HFF-Myc (cell line): ENCODE data around the gene PTPRM.

Experiments used
- DNase-seq: peaks from one replicate; pipeline ENCODE4 v3.0.0-alpha.2; 2011; ENCODE audit warnings: low read depth; ENCODE audit errors: extremely low read depth
- H3K4me3 ChIP-seq: replicated peaks from 2 replicates; pipeline ENCODE4 v1.5.1; 2011; ENCODE audit warnings: low read depth, mild to moderate bottlenecking, control low read depth, low read length
- TF ChIP-seq, protein P1 (sequence below): IDR thresholded peaks from 2 replicates; pipeline ENCODE4 v1.5.1; 2012; ENCODE audit warnings: mild to moderate bottlenecking, low read depth, low read length, control low read depth; ENCODE audit errors: missing control alignments

PTPRM gene

DNA sequence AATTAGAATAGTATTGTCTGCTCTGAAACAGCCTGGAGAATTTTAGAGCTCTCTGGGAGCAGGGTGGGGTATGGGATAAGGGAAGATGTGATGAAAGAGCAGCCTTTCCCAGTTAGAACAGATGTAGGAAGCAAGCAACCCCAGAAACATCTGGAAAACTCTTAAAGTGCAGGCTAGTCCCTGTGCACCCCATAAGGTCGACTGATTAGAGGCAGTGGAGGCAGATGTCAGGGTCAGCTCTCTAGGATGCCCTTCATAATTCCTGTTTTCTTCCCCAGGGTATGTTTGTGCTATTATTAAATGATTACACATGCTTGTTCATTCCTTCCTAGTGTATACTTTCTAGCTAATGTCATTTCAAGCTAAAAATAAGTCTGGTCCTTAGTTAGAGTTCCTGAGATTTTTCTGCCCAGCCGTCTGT, 41.7 kb downstream of the PTPRM start:
- DNase-seq = peak; percentile 68
- TF ChIP-seq, protein P1, sequence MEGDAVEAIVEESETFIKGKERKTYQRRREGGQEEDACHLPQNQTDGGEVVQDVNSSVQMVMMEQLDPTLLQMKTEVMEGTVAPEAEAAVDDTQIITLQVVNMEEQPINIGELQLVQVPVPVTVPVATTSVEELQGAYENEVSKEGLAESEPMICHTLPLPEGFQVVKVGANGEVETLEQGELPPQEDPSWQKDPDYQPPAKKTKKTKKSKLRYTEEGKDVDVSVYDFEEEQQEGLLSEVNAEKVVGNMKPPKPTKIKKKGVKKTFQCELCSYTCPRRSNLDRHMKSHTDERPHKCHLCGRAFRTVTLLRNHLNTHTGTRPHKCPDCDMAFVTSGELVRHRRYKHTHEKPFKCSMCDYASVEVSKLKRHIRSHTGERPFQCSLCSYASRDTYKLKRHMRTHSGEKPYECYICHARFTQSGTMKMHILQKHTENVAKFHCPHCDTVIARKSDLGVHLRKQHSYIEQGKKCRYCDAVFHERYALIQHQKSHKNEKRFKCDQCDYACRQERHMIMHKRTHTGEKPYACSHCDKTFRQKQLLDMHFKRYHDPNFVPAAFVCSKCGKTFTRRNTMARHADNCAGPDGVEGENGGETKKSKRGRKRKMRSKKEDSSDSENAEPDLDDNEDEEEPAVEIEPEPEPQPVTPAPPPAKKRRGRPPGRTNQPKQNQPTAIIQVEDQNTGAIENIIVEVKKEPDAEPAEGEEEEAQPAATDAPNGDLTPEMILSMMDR = no peak
- H3K4me3 ChIP-seq = no peak overlapping the region

DNA sequence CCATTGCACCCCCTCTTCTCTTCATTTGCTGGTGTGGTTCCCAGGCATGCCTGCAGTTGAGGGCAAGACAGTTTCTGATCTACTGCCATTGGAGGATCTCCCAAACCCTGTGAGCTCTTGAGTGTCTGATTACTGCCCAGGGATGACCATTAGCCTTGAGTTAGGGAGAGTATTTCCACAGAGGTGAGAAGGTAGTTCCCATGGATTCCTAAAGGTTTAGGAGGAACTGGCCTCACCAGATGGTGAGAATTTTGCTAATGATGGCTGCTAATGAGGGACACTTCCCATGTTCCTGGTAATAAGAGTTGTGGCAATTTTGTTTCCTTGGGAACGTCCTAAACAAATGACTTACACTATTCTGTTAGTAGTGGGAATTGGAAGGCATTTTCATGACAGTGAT, 42.5 kb downstream of the PTPRM start:
- no peak for DNase-seq
- TF ChIP-seq, protein P1 = no peak
- no peak overlapping the region for H3K4me3 ChIP-seq

DNA sequence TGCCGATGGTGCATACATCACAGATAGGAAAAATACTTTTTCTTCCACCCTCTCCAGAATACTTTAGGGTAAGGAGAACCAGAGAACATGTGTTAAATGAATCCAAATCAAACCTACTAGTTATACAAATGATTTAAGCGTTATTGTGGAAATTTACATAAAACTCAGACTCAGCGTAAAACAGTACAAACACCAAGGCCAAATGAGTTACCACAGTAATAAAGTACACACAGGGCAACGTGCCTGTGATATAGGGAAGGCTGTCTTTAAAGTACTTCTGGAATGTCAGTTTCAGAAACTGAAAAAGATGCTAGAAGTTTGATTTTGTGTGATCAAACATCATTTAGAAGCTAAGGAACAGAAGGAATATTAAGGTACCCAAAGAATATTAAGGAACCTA, 46.9 kb downstream of the PTPRM start:
- DNase-seq = no peak
- H3K4me3 ChIP-seq = no peak overlapping the region
- TF ChIP-seq, protein P1 = no peak

DNA sequence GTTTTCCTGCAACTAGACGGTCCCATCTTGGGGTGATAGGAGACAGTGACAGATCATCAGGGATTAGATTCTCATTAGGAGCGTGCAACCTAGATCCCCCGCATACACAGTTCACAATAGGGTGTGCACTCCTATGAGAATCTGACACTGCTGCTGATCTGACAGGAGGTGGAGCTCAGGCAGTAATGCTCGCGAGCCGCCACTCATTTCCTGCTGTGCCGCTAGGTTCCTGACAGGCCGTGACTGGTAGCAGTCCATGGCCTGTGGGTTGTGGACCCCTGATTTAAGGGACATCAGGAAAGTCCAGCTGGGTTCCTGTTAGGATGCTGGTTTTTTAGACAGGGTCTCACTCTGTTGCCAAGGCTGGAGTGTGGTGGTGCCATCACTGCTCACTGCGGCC, 48.7 kb downstream of the PTPRM start:
- H3K4me3 ChIP-seq = no peak overlapping the region
- DNase-seq = no peak
- TF ChIP-seq, protein P1 = no peak

DNA sequence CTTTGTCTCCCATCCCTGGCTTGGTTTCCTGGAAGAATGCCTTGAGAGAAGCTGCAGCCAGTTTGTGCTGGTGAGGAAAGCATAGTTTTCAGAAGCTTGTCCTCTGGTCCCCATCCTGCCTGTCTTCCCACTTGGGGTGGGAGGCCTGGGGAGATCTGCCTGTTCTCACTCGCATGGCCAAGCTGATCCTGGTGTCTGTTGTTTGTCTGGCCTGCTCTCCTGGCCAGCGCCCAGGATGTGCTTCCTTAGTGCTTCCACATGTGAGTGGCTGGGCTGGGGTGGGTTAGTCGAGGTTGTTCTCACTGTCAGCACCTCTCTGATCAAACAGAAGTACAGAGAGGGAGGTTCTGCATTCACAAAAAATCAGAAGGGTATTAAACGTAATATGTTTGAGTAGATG, 49.5 kb downstream of the PTPRM start:
- DNase-seq = peak; percentile 50
- TF ChIP-seq, protein P1 = no peak
- no peak overlapping the region for H3K4me3 ChIP-seq

DNA sequence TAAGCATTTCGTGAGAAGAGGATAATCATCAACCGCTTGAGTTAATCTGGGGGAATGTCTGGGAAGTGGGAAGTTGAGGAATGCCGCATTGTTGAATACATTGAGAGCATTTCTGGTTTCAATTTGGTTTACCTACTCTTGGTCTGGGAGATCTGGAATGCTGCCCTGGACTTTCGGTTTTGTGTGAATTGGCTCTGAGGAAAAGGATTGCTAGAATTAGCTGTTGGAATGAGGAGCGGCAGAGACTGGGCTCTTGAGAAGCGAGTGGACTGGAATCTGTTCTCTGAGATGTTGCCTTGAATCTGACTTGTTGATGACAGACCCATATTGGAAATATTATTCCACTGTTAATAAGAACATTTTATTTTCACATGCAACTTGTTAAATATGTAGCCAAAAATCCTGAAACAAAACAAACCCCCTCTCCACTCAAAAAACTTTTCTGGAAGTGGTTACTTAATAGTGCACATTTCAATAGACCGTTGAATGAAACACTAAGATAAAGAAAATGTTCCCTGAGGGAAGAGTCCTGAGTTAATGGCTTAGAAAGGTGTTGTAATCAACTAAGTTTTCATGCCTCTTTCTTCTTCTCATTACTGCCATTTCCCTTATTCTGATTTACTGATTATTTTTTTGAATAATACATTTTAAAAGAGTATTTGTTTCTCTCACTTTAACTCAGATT, 50.8 kb downstream of the PTPRM start:
- peak; percentile 89 for DNase-seq
- H3K4me3 ChIP-seq = peak overlapping the region; percentile 8; the same call in 1 of the 2 replicates
- TF ChIP-seq, protein P1 = no peak
